Measurements from ENCODE around the gene AK4. TPM values are rescaled to one million over a fixed set of nuclear protein-coding genes. Genes with fewer than 3 reads are reported as not detected.
"Not testable (repeated sequence)": the region's sequence is repeated elsewhere in the genome, so short reads cannot be mapped to it uniquely, and the experiment has no call there.

AK4 gene
- total RNA-seq, 4 donors from 2014 or later: 39.6 to 72.7 (median 60.7) TPM

DNA sequence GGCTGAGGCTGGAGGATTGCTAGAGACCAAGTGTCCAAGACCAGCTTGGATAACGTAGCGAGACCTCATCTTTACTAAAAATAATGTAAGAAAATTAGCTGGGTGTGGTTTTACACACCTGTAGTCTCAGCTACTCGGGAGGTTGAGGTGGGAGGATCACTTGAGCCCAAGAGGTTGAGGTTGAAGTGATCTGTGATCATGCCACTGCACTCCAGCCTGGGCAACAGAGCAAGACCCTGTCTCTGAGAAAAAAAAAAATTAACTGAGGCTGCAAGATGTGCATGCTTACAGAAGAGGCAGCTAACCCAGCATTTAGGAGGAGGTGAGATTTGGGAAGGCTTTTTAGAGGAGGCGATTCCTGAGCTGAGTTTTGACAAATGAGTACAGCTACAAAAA is 9.5 kb downstream of the AK4 start:
- no peak overlapping the region for H3K4me3 ChIP-seq
- no peak for ATAC-seq
- H3K27ac ChIP-seq: no peak overlapping the region
- no peaks in the 10 kb centered on the region for H3K36me3 ChIP-seq
- WGBS, 2 donors (ENCODE audit: low coverage in 1 of 2): 82 to 88% methylated on average over 2 to 4 of the region's 4 CpGs
- H3K4me1 ChIP-seq: peaks cover 0 to 41% (median 3%) of the 10 kb centered on the region in 3 donors
- H3K27me3 ChIP-seq: no peaks in the 10 kb centered on the region
- no peaks in the 10 kb centered on the region for H3K9me3 ChIP-seq
- TF ChIP-seq POLR2A (IDR thresholded peaks at IDR 0.05) (no peak), POLR2AphosphoS5 (IDR thresholded peaks at IDR 0.05) (no peak), EP300 (IDR thresholded peaks at IDR 0.05) (no peak)
- TF ChIP-seq, protein P1, sequence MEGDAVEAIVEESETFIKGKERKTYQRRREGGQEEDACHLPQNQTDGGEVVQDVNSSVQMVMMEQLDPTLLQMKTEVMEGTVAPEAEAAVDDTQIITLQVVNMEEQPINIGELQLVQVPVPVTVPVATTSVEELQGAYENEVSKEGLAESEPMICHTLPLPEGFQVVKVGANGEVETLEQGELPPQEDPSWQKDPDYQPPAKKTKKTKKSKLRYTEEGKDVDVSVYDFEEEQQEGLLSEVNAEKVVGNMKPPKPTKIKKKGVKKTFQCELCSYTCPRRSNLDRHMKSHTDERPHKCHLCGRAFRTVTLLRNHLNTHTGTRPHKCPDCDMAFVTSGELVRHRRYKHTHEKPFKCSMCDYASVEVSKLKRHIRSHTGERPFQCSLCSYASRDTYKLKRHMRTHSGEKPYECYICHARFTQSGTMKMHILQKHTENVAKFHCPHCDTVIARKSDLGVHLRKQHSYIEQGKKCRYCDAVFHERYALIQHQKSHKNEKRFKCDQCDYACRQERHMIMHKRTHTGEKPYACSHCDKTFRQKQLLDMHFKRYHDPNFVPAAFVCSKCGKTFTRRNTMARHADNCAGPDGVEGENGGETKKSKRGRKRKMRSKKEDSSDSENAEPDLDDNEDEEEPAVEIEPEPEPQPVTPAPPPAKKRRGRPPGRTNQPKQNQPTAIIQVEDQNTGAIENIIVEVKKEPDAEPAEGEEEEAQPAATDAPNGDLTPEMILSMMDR (IDR thresholded peaks at IDR 0.05): no peak

DNA sequence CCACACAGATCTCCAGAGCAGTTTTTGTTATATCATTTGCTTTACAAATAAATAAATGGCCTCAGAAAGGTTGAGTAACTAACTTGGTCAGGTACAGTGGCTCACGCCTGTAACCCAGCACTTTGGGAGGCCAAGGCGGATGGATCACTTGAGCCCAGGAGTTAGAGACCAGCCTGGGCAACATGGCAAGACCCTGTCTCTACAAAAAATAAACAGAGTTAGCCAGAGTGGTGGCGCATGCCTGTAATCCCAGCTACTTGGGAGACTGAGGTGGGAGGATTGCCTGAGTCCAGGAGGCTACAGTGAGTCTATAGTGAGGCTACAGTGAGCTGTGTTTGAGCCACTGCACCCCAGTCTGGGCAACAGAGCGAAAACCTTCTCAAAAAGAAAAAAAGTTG is 11.3 kb downstream of the AK4 start:
- H3K4me3 ChIP-seq, H3K9me3 ChIP-seq, ATAC-seq, H3K27me3 ChIP-seq, H3K36me3 ChIP-seq, H3K27ac ChIP-seq: not testable (repeated sequence)
- WGBS, 2 donors (ENCODE audit: low coverage in 1 of 2): 95 to 100% methylated on average over 1 to 4 of the region's 4 CpGs
- peaks cover 0 to 38% (median 3%) of the 10 kb centered on the region in 3 donors for H3K4me1 ChIP-seq

DNA sequence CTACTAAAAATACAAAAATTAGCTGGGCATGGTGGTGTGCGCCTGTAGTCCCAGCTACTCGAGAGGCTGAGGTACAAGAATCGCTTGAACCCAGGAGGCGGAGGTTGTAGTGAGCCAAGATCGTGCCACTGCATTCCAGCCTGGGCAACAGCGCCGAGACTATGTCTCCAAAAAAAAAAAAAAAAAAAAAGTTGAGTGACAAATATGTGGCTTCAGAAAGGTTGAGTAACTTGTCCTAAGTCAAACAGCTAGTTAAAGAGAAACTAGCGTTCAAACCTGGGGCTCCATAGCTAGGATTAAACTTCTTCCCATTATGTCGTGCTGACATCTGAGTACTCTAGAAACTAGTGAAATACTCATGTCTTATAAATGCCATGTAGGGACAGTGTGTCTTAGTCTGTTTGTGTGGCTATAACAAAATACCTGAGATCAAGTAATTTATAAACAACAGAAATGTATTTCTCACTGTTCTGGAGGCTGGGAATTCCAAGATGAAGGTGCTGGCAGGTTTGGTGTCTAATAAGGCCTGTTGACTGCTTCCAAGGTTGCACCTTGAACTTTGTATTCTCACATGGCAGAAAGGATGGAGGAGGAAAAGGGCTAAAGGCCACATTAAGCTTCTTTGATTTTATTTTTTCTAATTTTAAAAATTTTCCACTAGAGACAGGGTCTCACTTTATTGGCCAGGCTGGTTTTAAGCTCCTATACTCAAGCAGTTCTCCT is 12.0 kb downstream of the AK4 start:
- Histone ChIP-seq H3K4me1 (peaks cover 0 to 44% (median 3%) of the 10 kb centered on the region in 3 donors), H3K4me3 (no peak overlapping the region), H3K27me3 (no peaks in the 10 kb centered on the region), H3K36me3 (no peaks in the 10 kb centered on the region), H3K9me3 (no peaks in the 10 kb centered on the region), H3K27ac (no peak overlapping the region)
- no peak for TF ChIP-seq EP300 (IDR thresholded peaks at IDR 0.05)
- TF ChIP-seq, protein P1 (IDR thresholded peaks at IDR 0.05): no peak
- TF ChIP-seq POLR2AphosphoS5 (IDR thresholded peaks at IDR 0.05): no peak
- TF ChIP-seq POLR2A (IDR thresholded peaks at IDR 0.05): no peak
- no peak for ATAC-seq
- 100% methylated on average over 2 of the region's 9 CpGs for WGBS, 2 donors (ENCODE audit: low coverage in 1 of 2)

DNA sequence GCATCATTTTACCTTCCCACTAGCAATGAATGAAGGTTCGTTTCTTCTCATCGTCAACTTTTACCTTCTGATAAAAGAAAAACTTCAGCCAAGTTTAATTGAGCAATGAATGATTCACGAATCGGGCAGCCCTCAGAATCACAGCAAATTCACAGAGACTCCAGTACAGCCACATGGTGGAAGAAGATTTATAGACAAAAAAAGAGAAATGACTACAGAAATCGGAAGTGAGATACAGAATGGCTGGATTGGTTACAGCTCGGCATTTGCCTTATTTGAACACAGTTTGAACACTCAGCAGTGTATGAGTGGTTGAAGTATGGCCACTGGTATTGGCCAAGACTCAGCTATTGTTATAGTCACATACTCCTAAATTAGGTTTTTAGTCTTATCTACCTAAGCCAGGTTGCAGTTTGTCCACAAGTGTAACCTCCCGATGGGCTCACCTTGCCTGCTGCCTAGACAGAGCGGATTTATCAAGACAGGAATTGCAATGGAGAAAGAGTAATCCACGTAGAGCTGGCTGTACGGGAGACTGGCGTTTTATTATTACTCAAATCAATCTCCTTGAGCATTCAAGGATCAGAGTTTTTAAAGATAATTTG is 15.3 kb downstream of the AK4 start:
- H3K4me3 ChIP-seq: no peak overlapping the region
- peaks cover 0 to 59% (median 0%) of the 10 kb centered on the region in 3 donors for H3K4me1 ChIP-seq
- no peaks in the 10 kb centered on the region for H3K27me3 ChIP-seq
- WGBS, 2 donors (ENCODE audit: low coverage in 1 of 2): 81 to 85% methylated on average over 11 of the region's 11 CpGs
- H3K9me3 ChIP-seq: no peaks in the 10 kb centered on the region
- H3K36me3 ChIP-seq: no peaks in the 10 kb centered on the region
- ATAC-seq: no peak
- TF ChIP-seq POLR2A (IDR thresholded peaks at IDR 0.05): no peak
- no peak overlapping the region for H3K27ac ChIP-seq

DNA sequence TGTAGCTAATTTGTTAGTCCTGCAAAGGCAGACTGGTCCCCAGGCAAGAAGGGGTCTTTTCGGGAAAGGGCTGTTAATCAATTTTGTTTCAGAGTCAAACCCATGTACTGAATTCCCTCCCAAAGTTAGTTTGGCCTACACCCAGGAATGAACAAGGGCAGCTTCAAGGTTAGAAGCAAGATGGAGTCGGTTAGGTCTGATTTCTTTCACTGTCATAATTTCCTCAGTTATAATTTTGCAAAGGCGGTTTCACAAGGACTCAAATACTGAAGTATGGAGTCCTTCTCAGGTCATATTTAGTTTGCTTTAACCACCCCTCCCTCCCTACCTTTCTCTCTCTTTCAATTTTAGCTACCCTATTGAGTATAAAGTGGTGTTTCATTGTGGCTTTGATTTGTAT is 16.1 kb downstream of the AK4 start:
- H3K9me3 ChIP-seq, H3K4me3 ChIP-seq, ATAC-seq, H3K27ac ChIP-seq, H3K27me3 ChIP-seq, H3K36me3 ChIP-seq: not testable (repeated sequence)
- 70 to 90% methylated on average over 3 of the region's 3 CpGs for WGBS, 2 donors (ENCODE audit: low coverage in 1 of 2)
- H3K4me1 ChIP-seq: peaks cover 0 to 59% (median 0%) of the 10 kb centered on the region in 3 donors

DNA sequence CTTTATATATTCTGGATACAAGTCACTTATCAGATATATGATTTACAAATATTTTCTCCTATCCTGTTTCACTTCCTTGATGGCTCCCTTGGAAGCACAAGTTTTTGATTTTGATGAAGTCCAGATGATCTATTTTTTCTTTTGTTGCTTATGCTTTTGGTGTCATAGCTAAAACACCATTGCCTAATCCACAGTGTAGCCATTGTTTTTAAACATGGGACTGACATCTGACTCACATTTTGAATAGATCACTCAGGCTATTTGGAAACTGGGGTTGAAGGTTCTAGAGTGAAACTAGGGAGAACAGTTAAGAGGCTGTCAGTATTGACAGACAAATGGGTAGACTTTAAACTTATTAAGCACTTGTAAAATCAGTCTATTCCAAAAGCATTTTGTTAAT is 16.6 kb downstream of the AK4 start:
- no peaks in the 10 kb centered on the region for H3K36me3 ChIP-seq
- peak; percentile 43 for ATAC-seq
- TF ChIP-seq EP300 (IDR thresholded peaks at IDR 0.05) (no peak), POLR2AphosphoS5 (IDR thresholded peaks at IDR 0.05) (no peak), POLR2A (IDR thresholded peaks at IDR 0.05) (no peak)
- TF ChIP-seq, protein P1 (IDR thresholded peaks at IDR 0.05): no peak
- no peaks in the 10 kb centered on the region for H3K9me3 ChIP-seq
- no peaks in the 10 kb centered on the region for H3K27me3 ChIP-seq
- H3K4me1 ChIP-seq: peaks cover 0 to 55% (median 0%) of the 10 kb centered on the region in 3 donors
- no peak overlapping the region for H3K27ac ChIP-seq
- H3K4me3 ChIP-seq: no peak overlapping the region

All from gastroesophageal sphincter (tissue), 4 donors.